ENCODE data around the gene PWP2. TPM values are rescaled to one million over a fixed set of nuclear protein-coding genes. Genes with fewer than 3 reads are reported as not detected.
"Not testable (repeated sequence)": the region's sequence is repeated elsewhere in the genome, so short reads cannot be mapped to it uniquely, and the experiment has no call there.

Gene PWP2
- total RNA-seq, 1 experiment from 2014 or later = 1.4 TPM

GRCh38 chr21:44140552-44140932, 33.3 kb downstream of the PWP2 start:
- not testable (repeated sequence) for H3K36me3 ChIP-seq; H3K4me3 ChIP-seq; H3K27me3 ChIP-seq; H3K4me1 ChIP-seq; H3K27ac ChIP-seq; H3K9me3 ChIP-seq (replicated peaks); DNase-seq

DNA sequence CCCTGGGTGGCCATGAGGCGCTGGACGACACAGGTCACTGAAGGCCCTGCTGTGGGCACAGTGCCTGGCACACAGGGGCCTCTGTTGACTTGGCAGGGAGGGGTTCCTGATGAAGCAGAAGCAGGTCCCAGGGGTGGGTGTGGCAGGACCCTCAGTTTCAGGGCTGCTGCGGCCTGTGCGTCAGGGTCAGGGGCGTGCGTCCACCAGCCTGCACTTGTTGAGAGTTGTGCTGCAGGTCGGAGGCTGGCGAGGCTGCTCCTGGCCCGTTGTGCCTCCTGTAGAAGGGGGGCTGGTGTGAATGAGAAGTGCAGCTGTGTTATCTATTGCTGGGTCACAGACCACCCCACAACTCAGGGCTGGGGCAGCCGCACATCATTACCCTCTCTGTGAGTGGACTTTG, 35.3 kb downstream of the PWP2 start:
- not testable (repeated sequence) for H3K36me3 ChIP-seq; H3K27ac ChIP-seq; H3K9me3 ChIP-seq (replicated peaks); DNase-seq; H3K4me3 ChIP-seq; H3K4me1 ChIP-seq; H3K27me3 ChIP-seq

DNA sequence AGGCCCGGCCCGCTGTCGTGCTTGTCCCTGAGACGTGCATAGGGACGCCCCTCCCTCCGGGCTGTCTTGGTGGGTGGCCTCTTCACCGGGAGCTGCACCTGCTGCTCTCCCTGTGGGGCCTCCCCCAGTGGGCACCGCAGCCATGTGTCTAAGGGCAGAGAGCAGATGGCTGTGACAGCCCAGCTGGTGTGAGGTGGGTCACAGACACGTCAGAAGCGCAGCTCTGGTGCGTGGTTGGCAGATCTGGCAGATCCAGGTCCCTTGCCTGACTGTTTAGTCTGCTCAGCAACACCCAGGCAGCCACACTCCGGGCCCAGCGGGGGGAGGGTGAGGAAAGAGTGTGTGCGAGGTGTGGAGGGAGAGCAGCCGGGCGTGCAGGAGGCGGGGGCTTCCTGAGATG, 36.2 kb downstream of the PWP2 start:
- H3K27ac ChIP-seq; H3K4me3 ChIP-seq; H3K27me3 ChIP-seq; H3K36me3 ChIP-seq; H3K4me1 ChIP-seq; DNase-seq; H3K9me3 ChIP-seq (replicated peaks): not testable (repeated sequence)

DNA sequence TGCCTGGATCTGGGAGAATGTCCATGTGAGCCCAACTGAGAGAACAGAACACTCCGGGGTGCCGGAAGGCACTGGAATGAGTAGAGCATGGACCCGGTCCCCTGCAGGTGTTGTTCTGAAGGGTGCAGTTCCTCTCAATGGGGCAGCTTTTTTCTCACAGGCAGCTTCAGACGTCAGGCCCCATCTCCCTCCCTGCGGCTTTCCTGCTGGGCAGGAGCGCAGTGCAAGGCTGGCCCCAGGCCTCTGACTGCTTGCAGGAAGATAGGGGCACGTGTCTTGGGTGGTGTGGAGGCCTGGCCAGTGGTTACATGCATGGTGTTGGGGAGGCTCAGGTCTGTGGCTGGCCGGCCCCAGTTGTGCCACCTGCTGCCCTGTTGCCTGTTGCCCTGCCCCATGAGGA, 36.8 kb downstream of the PWP2 start:
- not testable (repeated sequence) for H3K27ac ChIP-seq; H3K9me3 ChIP-seq (replicated peaks); H3K27me3 ChIP-seq; DNase-seq; H3K4me1 ChIP-seq; H3K36me3 ChIP-seq; H3K4me3 ChIP-seq

GRCh38 chr21:44144784-44145602, 37.8 kb downstream of the PWP2 start:
- H3K27ac ChIP-seq; H3K4me1 ChIP-seq; DNase-seq; H3K36me3 ChIP-seq; H3K9me3 ChIP-seq (replicated peaks); H3K4me3 ChIP-seq; H3K27me3 ChIP-seq: not testable (repeated sequence)

DNA sequence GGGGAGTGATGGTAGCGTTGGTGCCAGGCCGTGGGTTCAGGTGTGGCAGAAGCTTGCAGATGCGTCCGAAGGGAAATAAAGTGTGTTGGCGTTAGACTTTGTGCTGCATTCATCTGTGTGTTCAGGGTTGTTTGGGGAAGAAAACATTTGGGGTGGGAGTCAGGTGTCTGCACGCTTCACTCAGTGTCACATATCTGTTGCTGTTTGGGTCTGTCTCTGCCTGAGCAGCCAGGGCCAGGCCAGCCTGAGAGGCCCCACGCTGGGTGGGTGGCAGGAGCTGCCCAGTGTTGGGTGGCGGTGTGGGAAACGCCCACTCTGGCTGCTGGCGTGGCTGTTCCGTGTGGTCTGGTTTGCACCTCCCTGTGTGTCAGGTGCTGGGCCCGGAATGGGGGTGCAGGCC, 38.4 kb downstream of the PWP2 start:
- not testable (repeated sequence) for H3K4me1 ChIP-seq; DNase-seq; H3K27ac ChIP-seq; H3K27me3 ChIP-seq; H3K9me3 ChIP-seq (replicated peaks); H3K4me3 ChIP-seq; H3K36me3 ChIP-seq

DNA sequence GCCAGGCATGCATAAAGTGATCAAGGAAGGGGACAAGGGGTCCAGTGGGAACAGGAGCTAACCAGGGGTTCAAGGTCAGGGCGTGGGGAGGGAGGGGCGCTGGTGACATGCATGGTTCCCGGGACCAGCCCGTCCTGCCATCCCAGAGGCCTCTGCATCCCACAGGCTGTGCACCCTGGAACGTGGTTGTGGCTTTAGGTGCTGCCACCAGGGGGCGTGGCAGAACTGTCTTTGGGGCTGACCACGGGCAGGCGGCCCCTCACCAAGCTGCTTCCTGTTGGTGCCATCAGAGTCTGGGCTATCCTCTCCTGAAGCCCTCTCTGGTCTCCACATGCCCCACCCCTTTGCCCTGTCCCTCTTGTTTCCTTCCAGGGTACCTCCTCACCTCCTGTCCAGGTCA, 39.9 kb downstream of the PWP2 start:
- H3K4me3 ChIP-seq; DNase-seq; H3K27me3 ChIP-seq; H3K27ac ChIP-seq; H3K4me1 ChIP-seq; H3K9me3 ChIP-seq (replicated peaks); H3K36me3 ChIP-seq: not testable (repeated sequence)

DNA sequence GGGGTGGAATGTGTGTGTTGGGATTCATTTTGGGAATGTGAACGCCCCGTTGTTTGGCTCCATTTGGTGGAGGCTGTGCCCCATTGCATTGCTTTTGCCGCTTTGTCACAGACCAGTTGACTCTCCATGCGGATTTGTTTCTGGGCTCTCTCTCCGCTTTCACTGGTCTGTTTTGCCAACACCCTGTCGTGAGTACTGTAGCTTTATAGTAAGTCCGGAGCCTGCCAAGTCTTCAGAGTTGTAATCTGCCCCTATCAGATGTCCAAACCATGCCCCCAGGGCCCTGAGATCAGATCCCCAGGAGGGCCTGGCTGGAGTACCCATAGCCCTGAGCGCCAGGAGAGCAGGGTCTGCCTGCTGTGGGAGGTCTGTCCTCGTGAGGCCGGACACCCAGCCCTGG, 43.1 kb downstream of the PWP2 start:
- DNase-seq; H3K4me3 ChIP-seq; H3K36me3 ChIP-seq; H3K4me1 ChIP-seq; H3K9me3 ChIP-seq (replicated peaks); H3K27ac ChIP-seq; H3K27me3 ChIP-seq: not testable (repeated sequence)

- not testable (repeated sequence) for H3K9me3 ChIP-seq (replicated peaks); H3K27me3 ChIP-seq; H3K4me1 ChIP-seq; H3K36me3 ChIP-seq; H3K4me3 ChIP-seq; DNase-seq; H3K27ac ChIP-seq
These were observed 46.2 kb downstream of the PWP2 start for GRCh38 chr21:44153214-44153888.

DNA sequence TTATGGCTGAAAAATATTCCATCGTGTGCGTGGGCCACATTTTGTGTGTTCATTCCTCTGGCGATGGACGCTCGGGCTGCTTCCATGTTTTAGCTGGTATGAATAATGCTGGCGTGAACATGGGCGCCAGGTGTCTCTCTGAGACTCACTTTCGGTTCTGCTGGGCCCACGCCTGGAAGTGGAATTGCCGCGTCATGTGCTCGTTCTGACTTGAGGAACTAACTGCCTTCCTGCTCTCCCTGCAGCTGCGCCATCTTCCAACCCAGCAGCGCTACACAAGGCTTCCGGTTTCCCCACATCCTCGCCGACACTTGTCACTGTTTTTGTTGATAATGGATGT, 46.7 kb downstream of the PWP2 start:
- H3K4me3 ChIP-seq; H3K36me3 ChIP-seq; DNase-seq; H3K9me3 ChIP-seq (replicated peaks); H3K27ac ChIP-seq; H3K4me1 ChIP-seq; H3K27me3 ChIP-seq: not testable (repeated sequence)

GRCh38 chr21:44154816-44155230, 47.6 kb downstream of the PWP2 start:
- H3K27me3 ChIP-seq; H3K36me3 ChIP-seq; H3K4me1 ChIP-seq; H3K9me3 ChIP-seq (replicated peaks); DNase-seq; H3K4me3 ChIP-seq; H3K27ac ChIP-seq: not testable (repeated sequence)

DNA sequence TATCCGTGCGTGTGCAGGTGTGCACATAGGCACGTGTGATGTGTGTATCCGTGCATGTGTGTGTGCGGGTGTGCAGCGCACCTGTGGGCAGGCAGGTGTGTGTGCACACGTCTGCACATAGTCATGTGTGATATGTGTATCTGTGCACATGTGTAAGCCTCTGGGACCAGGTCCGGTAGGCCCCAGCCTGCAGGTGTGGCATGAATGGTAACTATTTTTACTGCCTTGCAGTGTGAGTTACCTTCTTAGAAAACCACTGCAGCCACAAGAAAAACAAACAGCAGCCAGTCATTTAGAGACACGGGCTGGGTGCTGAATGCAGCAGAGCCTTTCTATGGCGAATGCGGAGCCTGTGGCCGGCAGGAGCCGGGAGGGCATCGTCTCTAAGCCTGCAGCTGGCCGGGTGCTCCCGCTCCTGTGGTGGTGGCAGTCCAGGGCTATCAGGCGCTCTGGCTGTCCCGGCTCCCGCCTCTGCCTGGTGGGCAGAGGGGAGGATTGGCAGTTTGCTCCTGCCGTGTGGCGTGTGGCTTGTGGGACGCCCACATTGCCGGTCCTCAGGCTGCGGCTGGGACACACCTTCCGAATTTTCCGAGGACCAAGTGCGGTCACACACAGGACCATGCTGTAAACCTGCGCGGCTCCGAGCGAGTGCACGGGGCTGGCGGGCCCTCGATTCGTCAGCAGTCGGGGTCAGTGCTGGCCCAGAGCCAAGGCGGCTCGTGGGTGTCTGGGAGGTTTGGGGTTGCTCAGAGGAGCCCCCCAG, 48.2 kb downstream of the PWP2 start:
- not testable (repeated sequence) for H3K9me3 ChIP-seq (replicated peaks); H3K4me3 ChIP-seq; H3K27ac ChIP-seq; H3K36me3 ChIP-seq; H3K27me3 ChIP-seq; DNase-seq; H3K4me1 ChIP-seq

GRCh38 chr21:44155994-44156380, 48.8 kb downstream of the PWP2 start:
- not testable (repeated sequence) for H3K27me3 ChIP-seq; H3K36me3 ChIP-seq; H3K9me3 ChIP-seq (replicated peaks); H3K27ac ChIP-seq; H3K4me1 ChIP-seq; H3K4me3 ChIP-seq; DNase-seq

DNA sequence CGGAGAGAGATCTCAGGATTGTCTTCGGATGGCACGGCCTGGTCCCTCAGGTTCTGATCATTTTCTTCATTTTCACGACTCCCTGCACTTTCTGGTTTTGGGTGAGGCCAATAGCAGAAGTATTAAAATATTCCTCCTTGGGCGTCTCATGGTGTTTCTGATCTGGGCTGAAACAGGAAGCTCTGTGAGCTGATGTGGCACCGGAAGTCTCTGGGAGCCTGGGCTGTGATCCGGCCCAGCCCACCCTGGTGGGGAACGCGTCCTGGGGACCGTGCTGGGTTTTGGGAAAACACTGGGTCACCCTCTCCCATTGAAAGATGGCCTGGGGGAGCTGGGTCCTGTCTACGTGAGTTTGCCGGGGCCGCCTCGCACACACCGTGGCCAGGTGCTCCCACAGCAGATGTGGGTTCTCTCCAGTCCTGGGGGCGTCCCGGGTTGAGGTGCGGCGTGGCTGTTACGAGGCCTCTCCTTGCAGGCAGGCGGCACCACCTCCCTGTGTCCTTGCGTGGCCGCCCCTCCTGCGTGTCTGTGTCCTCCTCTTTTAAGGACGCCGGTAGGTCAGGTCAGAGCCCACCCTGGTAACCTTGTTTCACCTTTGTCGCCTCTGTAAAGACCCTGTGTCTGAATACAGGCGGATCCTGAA, 50.4 kb downstream of the PWP2 start:
- H3K9me3 ChIP-seq (replicated peaks); H3K27me3 ChIP-seq: not testable (repeated sequence)

DNA sequence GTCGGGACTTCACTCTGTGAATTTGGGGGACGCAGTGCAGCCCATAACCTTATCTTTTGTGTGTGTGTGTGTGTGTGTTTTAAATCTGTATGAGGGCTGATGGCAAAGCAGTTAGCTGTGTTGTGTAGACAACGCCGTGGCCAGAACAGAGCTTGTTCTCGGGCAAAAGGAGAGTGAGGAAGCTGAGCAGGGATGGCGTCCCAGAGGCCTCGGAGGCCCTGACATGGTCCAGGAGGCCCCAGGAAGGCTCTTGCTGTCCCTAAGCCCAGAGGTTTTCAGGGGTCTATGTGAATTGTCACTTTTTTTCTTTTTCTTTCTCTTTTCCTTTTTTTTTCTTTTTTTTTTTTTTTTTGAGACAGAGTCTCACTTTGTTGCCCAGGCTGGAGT, 50.9 kb downstream of the PWP2 start:
- H3K36me3 ChIP-seq, H3K27me3 ChIP-seq: not testable (repeated sequence)

More for the DNA sequence above, 50.4 kb downstream of the PWP2 start:
- not testable (repeated sequence) for H3K4me1 ChIP-seq, H3K27ac ChIP-seq, H3K4me3 ChIP-seq, DNase-seq, H3K36me3 ChIP-seq

More for the DNA sequence above, 50.9 kb downstream of the PWP2 start:
- not testable (repeated sequence) for DNase-seq; H3K9me3 ChIP-seq (replicated peaks); H3K4me3 ChIP-seq; H3K4me1 ChIP-seq; H3K27ac ChIP-seq

Measured in SJCRH30 (cell line).